GM21717 (cell line): ENCODE results near the gene OR8U1.
"Not testable (repeated sequence)": the region's sequence is repeated elsewhere in the genome, so short reads cannot be mapped to it uniquely, and the experiment has no call there.

ENCODE experiments used
- ATAC-seq: cut with Tn5 transposase; IDR thresholded peaks from one replicate; pipeline ENCODE4 v1.9.1; 2021; ENCODE audit warnings: mild to moderate bottlenecking, moderate library complexity; ENCODE audit not compliant: unreplicated experiment

OR8U1 gene

DNA sequence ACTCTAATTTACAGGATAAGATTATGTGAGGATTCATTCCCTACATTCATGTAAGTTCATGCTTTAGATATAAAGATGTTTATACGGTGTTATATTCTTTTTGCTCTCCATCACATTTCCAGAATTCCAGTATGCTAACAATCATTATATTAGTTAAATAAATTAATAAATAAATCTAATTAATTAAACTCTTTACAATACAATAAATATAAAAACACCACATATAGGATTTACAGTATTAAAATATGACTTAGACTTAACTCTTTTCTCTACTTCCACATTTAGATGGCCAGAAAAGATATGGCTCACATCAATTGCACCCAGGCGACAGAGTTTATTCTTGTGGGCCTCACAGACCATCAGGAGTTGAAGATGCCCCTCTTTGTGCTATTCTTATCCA, at the start of gene OR8U1:
Gene OR8U1, plus strand, starts transcription at position 301 of the 400 bp plus-strand sequence. Its CDS starts 0 bp downstream, at position 301.
- no peak for ATAC-seq

DNA sequence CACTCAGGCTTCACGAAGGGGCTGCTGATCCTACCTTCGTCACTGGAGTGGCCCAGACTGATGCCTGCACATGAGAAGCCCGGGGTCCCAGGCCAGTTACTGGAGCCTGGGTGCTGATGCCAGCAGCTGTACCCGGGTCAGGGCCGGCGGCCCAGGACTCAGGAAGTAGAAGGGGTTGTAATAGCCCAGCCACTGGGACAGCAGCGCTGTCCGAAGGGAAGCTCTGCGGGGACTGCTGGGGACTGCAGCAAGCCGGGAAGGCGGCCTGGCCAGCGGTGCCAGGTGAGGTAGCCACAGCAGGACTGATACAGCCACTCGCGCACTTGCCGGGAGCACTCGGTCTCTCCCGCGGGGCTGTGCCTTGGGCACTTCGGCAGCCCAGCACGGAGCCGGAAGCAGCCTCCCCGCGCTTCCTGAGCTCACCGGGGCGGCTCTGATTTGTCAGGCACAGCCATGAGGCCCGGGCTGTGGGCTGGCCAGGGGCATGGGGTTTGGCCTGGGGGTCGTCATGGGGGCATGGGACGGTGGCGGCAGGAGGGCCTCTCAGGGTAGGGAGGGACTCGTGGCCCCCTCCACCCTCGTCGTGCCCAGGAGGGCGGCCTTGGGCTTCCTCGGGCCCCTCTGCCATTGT, 43.4 kb upstream of the OR8U1 start:
- ATAC-seq, result no peak

DNA sequence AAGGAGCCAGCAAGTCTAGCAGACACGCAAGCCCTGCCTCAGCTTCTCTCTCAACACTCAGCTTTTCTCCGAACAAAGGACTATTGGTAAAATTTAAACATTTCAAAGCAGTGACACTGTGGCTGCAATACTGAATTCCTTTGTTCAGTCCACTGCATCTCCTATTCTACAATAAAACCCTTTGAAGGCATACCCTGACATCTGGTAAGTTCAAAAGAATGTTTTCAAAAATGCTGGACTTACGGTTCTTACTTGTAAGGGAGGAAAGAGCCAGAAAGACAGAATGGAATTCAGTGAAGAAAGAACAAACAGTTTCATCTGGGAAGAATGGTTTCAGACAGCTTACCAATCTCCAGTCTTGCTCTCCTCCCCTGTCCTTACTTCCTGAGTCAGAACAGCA, 42.3 kb upstream of the OR8U1 start:
- ATAC-seq, result no peak

DNA sequence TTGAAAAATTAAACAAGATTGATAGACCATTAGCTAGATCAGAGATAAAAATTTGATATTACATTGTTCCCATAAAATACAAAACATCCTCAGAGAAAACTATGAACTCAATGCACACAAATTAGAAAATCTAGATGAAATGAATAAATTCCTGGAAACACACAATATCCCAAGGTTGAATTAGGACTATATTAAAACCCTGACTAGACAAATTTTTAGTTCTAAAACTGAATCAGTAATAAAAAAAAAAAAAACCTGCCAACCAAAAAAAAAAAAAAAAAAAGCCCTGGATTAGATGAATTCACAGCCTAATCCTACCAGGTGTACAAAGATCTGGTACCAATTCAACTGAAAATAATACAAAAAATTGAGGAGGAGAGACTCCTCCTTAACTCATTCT, 35.1 kb upstream of the OR8U1 start:
- ATAC-seq, result no peak

DNA sequence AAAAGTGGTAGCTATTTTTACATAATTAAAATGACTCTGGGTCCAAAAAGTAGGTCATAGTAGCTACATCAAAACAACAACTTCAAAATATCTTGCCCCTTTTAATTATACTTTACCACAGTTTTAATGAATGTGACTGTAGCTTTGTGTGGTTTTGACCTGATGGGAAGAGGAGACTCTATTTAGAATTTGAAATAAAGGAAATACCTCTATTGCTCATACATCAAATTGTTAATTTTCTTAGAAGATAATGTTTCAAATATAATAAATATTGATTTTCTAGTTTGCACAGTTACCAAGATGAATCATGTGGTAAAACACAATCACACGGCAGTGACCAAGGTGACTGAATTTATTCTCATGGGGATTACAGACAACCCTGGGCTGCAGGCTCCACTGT, 29.7 kb upstream of the OR8U1 start, which contains the start of gene OR8K1:
Gene OR8K1, plus strand, starts transcription at position 301 of the 400 bp plus-strand sequence. Its CDS starts 0 bp downstream, at position 301.
- ATAC-seq, result no peak

DNA sequence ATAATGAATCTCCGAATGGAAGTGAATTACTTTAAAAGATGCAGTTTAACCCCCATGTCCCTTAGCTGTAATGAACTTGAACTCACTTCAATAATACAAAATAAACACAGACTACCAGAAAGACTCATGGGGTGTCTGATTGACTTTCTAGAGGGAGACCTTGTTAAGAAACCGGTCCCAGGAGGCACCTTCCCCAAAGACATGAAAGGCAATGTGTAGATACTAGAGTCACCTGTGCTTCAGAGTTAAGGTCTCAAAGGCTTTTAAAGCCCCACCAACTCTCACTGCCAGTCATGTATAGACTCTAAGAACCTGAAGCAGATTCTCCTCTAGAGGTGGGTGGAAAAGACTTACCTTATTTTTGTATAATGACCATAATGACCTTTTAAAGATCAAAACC, 21.4 kb upstream of the OR8U1 start, which contains the start of gene OR8J1:
Gene OR8J1, plus strand, starts transcription at position 301 of the 400 bp plus-strand sequence. CDS start 5,956 bp downstream, outside the sequence.
- ATAC-seq, result no peak

DNA sequence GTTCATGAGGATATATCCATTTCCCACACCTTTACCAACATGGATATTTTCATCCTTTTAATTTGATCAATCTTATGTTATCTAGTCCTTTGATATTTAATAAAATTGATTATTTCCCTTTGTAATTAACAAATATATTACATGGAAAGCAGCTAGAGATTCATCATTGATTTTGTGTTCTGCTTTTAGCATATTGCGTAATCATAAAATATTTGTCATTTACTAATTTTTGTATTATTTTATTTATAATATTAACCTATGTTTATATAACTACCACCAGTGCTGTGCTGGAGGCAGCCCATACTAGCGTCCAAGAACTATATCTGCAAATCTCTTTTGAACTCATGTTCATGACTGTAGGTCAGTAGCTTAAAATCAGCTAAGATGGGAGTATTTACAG, 4.7 kb downstream of the OR8U1 start:
- no peak for ATAC-seq

DNA sequence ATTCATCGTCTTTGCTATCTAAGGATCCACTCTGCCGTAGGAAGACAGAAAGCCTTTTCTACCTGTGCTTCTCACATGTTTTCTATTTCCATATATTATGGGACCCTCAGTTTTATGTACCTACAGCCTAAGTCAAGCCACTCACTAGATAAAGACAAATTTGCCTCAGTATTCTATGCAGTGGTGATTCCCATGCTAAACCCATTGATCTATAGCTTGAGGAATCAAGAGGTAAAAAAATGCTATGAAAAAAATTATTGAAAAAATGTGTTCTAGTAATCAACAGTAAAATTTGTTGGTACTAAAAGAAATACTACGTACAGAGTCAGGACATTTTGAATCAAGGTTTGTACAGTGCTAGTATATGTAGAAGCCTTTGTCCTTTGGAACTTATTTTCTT, 19.0 kb downstream of the OR8U1 start:
- no peak for ATAC-seq

DNA sequence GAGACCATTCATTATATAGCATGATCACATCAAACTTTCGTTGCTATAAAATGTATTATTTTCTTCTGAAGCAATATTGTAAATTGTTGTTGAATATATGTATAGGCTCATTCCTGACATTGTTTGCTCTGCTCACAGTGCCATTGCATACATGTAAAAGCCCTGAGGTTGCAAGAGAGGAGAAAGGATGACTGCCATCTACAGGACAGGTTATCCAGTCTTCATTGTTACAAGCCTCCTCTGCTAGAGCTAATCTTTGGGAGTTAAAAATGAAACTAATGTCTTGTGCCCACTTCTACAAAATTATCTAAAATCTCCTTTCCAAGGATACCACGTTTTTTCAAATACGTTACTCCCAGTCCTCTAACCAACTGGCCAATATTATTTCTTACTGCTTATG, 20.6 kb downstream of the OR8U1 start:
- ATAC-seq, result no peak

DNA sequence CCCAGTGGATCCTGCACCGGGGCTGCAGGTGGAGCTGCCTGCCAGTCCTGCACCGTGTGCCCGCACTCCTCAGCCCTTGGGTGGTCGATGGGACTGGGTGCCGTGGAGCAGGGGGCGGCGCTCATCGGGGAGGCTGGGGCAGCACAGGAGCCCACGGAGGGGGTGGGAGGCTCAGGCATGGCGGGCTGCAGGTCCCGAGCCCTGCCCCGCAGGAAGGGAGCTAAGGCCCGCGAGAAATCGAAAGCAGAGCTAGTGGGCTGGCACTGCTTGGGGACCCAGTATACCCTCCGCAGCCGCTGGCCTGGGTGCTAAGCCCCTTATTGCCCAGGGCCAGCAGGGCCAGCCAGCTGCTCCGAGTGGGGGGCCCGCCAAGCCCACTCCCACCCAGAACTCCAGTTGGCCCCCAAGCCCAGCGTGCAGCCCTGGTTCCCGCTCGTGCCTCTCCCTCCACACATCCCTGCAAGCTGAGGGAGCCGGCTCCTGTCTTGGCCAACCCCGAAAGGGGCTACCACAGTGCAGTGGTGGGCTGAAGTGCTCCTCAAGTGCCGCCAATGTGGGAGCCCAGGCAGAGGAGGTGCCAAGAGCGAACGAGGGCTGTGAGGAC, 26.5 kb downstream of the OR8U1 start:
- ATAC-seq, result not testable (repeated sequence)

DNA sequence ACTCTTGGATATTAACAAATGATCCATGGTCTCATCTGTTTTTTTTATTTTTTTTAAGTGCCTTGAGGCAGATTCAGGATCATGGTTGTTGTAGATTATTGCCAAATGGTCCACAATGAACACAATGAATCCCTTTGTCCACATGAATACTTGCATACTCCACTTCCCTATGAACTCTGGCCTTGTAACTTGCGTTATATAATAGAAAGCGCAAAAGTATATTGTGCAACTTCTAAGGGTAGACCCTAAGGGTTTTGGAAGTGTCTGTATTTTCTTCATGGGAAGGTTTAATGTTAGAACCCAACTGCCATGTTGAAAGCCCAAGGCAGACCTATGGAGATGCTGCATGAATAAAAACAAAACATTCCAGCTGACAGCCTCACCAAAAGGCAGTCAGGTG, 29.0 kb downstream of the OR8U1 start:
- ATAC-seq, result no peak

DNA sequence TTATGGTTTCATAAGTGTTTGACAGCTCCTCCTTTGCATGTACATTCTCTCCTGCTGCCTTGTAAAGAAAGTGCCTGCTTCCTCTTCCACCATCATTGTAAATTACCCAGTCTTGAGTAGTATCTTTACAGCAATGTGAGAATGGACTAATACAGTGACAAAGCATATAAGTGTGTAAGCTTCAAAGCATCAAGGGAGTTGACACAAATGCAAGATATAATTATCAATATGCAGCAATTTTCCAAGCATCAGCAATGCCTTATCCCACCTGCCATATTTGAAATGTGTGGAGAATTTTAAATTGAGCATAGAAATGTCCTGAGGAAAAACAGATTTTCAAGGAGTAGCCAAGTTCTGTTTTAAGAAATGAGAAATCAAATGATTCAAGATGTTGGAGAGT, 35.4 kb downstream of the OR8U1 start:
- ATAC-seq, result no peak

DNA sequence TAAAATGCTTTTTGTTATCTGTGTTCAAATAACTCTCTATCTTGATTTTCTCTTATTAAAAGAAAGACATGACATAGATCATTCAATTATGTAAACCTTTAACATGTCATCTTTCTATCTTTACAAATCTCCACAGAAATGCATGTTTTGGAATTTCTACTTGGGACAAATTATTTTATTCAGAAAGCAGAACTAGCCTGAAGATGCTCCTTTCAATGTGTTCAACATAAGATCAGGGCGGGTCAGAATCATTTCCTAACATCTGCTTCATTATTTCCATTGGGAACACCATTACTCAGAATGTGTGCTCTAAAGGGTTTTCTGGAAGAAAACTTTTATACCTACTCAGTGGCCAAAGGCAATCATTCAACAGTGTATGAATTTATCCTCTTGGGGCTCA, 37.0 kb downstream of the OR8U1 start, which contains the start of gene OR5AL1:
Gene OR5AL1, plus strand, starts transcription at position 301 of the 400 bp plus-strand sequence.
- no peak for ATAC-seq
